HG02885 (cell line): Measurements from ENCODE around the gene TFPT.

Source experiments
- ATAC-seq: cut with Tn5 transposase; IDR thresholded peaks from one replicate; pipeline ENCODE4 v1.9.1; 2021; ENCODE audit warnings: mild to moderate bottlenecking; ENCODE audit not compliant: unreplicated experiment, poor library complexity

Gene TFPT

GRCh38 chr19:54094426-54095000, 20.9 kb downstream of the TFPT start:
- no peak for ATAC-seq

GRCh38 chr19:54084410-54084809, 31.0 kb downstream of the TFPT start:
- ATAC-seq, result no peak

- ATAC-seq, result no peak
Measured at GRCh38 chr19:54081032-54081431, 34.4 kb downstream of the TFPT start, which contains the start of gene TARM1. TARM1 (minus strand) TSS chr19:54081365; CDS start chr19:54081340, 25 bp downstream.

- ATAC-seq, result no peak
Measured at GRCh38 chr19:54077334-54077733, 38.1 kb downstream of the TFPT start.

- ATAC-seq, result no peak
Measured at GRCh38 chr19:54074851-54075250, 40.6 kb downstream of the TFPT start.

- no peak for ATAC-seq
Measured at GRCh38 chr19:54073829-54074228, 41.6 kb downstream of the TFPT start.

GRCh38 chr19:54069470-54069869, 46.0 kb downstream of the TFPT start:
- no peak for ATAC-seq

GRCh38 chr19:54063350-54064116, 51.9 kb downstream of the TFPT start, which contains the start of gene VSTM1:
VSTM1 (minus strand) TSS chr19:54063897; CDS start chr19:54063777, 120 bp downstream.
- no peak for ATAC-seq

- no peak for ATAC-seq
Measured at GRCh38 chr19:54062643-54063042, 52.8 kb downstream of the TFPT start.
